Astrocyte (in vitro differentiated cells and primary cell): ENCODE data around the gene RBP3.

ENCODE experiments used
- EZH2 ChIP-seq: IDR thresholded peaks from 2 replicates; pipeline ENCODE4 v1.6.1; 2012; ENCODE audit warnings: mild to moderate bottlenecking, low read length, inconsistent platforms; ENCODE audit not compliant: insufficient read depth
- TF ChIP-seq, protein P1 (sequence below): IDR thresholded peaks from 2 replicates; pipeline ENCODE4 v1.5.1; 2011; ENCODE audit warnings: low read depth, mild to moderate bottlenecking, inconsistent platforms, low read length, moderate library complexity; ENCODE audit not compliant: insufficient read depth

DNA sequence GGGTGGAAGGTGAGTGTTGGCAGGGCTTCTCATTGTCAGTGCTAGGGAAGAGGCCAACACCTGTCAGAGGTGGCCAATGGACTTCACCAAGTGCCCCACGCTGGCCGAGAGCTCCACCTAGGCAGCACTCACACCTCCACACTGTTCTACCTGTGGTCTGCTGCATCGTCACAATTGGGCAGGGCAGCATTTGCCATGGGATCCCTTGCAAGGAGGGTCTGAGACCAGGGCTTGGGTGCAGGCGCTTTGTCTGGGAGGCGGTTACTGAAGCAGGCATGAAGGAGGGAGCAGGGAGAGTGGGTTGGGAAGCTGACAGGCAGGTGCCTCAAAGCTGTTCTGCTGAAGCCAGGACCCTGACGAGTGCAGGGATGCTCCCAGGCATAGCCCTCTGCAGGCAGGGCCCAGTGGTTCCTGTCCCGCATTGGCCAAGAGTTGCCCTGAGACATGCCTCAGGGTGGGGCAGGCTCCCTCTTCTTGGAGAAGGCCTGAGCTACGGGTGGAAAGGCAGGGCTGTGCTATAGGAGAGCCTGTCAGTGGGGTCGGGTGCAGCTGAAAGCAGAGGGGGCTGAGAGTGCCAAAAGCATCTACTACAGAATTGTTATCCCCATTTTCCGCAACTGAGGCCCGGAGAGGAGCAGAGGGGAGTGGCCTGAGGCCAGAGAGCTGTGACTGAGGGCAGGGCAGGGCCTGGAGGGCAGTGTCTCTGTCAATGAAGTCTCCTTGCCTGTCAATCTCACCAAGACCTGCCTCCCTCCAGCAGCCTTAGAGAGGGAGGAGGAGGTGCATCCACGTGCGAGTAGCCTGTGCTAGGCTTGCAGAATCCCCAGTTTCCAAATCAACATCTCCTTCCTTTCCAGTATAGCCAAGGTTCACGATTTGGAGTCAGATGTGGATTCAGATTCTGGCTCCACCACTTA, 4.0 kb downstream of the RBP3 start:
- TF ChIP-seq, protein P1, sequence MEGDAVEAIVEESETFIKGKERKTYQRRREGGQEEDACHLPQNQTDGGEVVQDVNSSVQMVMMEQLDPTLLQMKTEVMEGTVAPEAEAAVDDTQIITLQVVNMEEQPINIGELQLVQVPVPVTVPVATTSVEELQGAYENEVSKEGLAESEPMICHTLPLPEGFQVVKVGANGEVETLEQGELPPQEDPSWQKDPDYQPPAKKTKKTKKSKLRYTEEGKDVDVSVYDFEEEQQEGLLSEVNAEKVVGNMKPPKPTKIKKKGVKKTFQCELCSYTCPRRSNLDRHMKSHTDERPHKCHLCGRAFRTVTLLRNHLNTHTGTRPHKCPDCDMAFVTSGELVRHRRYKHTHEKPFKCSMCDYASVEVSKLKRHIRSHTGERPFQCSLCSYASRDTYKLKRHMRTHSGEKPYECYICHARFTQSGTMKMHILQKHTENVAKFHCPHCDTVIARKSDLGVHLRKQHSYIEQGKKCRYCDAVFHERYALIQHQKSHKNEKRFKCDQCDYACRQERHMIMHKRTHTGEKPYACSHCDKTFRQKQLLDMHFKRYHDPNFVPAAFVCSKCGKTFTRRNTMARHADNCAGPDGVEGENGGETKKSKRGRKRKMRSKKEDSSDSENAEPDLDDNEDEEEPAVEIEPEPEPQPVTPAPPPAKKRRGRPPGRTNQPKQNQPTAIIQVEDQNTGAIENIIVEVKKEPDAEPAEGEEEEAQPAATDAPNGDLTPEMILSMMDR = no peak
- no peak for TF ChIP-seq EZH2
